ENCODE measurements around the gene CARS2.

DNA sequence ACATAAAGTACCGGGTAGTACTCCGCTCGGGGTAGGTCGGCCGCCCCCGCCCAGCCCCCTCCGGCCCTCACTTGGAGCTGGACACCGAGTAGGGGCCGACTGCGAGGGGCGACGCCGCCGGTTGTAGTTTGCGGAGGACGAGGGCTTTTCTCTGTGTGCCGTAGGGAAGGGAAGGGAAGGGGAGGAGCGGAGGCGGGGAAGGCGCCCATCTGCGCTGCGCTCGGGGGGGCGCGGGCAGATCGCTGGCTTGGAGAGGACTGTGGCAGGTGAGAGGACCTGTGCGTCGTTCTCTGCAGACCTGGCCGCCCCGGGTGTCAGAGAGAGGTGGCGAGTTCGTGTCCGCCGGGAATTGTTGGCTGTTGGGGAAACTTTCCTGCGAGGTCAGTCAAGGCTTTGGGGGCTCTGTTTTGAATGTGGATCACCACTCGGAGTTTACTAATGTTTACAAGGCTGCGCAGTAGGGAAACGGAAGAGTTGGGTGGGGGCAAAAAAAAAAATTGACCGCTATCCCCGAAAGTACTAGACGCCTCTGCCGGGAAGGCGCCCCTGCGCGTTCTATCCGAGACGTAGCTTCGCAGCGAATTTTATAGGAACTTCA, 9.0 kb upstream of the CARS2 start:
- TF ChIP-seq, protein P1, sequence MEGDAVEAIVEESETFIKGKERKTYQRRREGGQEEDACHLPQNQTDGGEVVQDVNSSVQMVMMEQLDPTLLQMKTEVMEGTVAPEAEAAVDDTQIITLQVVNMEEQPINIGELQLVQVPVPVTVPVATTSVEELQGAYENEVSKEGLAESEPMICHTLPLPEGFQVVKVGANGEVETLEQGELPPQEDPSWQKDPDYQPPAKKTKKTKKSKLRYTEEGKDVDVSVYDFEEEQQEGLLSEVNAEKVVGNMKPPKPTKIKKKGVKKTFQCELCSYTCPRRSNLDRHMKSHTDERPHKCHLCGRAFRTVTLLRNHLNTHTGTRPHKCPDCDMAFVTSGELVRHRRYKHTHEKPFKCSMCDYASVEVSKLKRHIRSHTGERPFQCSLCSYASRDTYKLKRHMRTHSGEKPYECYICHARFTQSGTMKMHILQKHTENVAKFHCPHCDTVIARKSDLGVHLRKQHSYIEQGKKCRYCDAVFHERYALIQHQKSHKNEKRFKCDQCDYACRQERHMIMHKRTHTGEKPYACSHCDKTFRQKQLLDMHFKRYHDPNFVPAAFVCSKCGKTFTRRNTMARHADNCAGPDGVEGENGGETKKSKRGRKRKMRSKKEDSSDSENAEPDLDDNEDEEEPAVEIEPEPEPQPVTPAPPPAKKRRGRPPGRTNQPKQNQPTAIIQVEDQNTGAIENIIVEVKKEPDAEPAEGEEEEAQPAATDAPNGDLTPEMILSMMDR (IDR thresholded peaks at IDR 0.05), result no peak
- peak; percentile 99 for TF ChIP-seq POLR2AphosphoS5 (IDR thresholded peaks at IDR 0.05; ENCODE audit: low read depth, low read length)
